VCaP (cell line): ENCODE measurements around the gene MYL6B.

Source experiments
- H3K27ac ChIP-seq: fragments of 450-650 bp; 2 replicates; pipeline ENCODE4 v1.5.1; 2017
- TF ChIP-seq, protein P1 (sequence below): fragments of 450-650 bp; conservative IDR thresholded peaks from 2 replicates; pipeline ENCODE4 v1.5.1; 2017; ENCODE audit warnings: mild to moderate bottlenecking, moderate library complexity

The MYL6B gene

DNA sequence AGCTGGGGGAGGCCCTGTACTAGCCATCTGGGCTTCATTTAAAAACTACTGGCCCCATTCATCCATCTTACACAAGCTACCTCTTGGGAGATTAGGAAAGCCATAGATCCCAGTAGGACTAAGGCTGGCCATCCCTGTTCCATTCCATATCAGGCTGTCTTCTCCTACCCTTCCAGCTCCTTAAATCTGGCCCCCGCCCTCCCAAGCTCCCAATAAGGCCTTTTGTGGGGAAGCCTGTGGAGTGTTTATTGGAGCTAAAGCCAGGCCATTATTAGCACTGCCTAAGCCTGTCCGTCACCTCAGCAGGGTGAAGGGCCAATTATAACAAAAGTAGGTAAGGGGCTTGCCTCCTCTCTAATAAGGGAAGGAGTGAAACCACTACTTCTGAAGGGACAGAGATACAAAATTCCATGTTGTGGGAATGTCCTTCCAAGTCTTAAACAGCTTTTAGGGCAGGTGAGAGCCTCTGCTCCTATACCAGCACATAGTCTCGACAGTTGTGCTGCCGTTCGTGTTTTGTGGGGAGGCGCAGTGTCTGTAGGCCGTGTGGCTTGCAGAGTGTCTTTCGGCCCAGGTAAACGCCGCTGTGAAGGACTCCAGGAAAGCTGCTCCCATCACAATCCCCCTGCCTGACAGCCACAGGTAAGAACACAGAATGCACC, 9.4 kb downstream of the MYL6B start:
- H3K27ac ChIP-seq = peak overlapping the region; percentile 94; the same call in 1 of the 2 replicates

GRCh38 chr12:56162468-56163290, 10.3 kb downstream of the MYL6B start:
- H3K27ac ChIP-seq = no peak overlapping the region
- TF ChIP-seq, protein P1, sequence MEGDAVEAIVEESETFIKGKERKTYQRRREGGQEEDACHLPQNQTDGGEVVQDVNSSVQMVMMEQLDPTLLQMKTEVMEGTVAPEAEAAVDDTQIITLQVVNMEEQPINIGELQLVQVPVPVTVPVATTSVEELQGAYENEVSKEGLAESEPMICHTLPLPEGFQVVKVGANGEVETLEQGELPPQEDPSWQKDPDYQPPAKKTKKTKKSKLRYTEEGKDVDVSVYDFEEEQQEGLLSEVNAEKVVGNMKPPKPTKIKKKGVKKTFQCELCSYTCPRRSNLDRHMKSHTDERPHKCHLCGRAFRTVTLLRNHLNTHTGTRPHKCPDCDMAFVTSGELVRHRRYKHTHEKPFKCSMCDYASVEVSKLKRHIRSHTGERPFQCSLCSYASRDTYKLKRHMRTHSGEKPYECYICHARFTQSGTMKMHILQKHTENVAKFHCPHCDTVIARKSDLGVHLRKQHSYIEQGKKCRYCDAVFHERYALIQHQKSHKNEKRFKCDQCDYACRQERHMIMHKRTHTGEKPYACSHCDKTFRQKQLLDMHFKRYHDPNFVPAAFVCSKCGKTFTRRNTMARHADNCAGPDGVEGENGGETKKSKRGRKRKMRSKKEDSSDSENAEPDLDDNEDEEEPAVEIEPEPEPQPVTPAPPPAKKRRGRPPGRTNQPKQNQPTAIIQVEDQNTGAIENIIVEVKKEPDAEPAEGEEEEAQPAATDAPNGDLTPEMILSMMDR = no peak

More for the DNA sequence above, 9.4 kb downstream of the MYL6B start:
- TF ChIP-seq, protein P1 = no peak

DNA sequence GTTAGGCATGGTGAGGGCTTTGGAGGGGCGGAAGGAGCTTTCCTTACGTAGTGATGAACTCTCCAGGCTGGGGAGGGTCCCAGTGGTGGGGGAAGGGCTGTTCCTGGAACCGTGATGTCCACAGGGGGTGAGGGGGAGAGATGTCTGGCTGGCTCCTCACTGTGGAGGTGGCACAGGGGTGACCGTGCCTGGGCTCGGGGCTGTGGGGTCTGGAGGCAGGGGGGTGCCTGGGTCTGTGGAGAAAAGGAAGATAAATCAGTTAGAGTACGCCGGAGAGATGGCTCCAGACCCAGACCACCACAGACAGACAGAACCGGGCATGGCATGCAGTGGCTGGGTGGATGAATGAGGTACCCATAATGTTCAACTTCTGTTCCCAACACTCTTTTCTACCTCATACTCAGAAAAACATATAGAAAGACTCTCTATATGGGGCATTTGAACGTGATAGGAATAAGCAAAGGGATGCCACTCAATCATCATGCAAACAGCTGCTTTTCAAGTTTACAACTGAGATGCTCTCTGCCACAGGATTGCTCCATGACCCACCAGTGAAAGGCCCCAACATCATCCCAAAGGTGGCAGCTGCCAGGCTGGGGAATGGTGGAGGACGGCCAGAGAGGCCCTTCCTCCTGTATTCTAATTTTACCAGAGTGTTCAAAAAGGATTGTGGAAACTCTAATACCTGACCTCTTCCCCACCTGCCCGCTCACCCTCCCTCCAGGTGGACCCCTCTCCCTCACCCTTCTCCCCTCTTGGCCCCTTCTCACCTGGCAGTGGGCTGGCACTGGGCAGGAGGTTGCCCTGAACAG, 11.4 kb downstream of the MYL6B start:
- TF ChIP-seq, protein P1 = no peak
- H3K27ac ChIP-seq = no peak overlapping the region

DNA sequence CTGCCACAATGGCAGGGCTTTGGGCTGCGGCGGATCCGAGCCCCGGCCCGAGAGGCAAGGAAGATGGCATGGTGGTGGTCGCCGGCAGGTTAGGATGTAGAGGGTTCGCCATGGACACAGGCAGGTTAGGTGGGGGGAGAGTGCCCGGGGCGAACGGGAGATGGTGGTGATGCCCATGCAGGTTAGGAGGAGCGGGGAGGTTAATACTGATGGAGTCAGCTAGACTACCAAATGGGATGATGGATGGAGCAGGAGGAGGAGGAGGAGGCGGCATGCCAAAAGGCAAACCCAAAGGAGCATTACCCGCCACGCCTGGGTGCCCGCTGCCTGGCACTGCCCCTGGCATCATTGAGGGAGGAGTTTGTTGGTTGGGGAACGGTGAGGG, 11.9 kb downstream of the MYL6B start:
- TF ChIP-seq, protein P1 = no peak
- H3K27ac ChIP-seq = no peak overlapping the region

GRCh38 chr12:56165369-56165768, 13.0 kb downstream of the MYL6B start:
- no peak overlapping the region for H3K27ac ChIP-seq
- TF ChIP-seq, protein P1 = no peak

- TF ChIP-seq, protein P1 = no peak
- no peak overlapping the region for H3K27ac ChIP-seq
Measured at GRCh38 chr12:56169229-56169759, 16.9 kb downstream of the MYL6B start.

DNA sequence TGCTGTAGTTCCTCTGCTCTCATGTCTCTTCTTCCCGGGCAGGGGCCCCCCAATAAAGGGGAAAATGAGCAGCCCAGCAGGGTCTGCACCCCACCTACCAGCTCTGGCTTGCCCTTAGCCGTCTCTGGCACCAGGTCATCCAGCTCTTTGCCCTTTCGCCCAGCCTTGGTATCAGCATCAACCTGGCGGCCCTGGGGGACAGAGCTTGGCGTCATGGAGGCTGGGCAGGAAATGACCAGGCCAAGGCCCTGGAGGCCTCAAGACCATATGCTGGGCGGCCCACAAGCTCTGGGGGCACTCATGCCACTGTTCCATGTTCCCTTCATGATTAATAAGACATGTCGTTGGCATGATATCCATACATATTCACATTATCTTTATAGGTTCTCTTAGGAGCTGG, 20.5 kb downstream of the MYL6B start:
- TF ChIP-seq, protein P1 = no peak
- H3K27ac ChIP-seq = no peak overlapping the region
